EH (cell line): ENCODE results near the gene MAGI1.
"Not testable (repeated sequence)": the region's sequence is repeated elsewhere in the genome, so short reads cannot be mapped to it uniquely, and the experiment has no call there.

ENCODE experiments used
- DNase-seq: peaks from one replicate; pipeline ENCODE4 v3.0.0-alpha.2; 2015; ENCODE audit warnings: low read depth

MAGI1 gene

DNA sequence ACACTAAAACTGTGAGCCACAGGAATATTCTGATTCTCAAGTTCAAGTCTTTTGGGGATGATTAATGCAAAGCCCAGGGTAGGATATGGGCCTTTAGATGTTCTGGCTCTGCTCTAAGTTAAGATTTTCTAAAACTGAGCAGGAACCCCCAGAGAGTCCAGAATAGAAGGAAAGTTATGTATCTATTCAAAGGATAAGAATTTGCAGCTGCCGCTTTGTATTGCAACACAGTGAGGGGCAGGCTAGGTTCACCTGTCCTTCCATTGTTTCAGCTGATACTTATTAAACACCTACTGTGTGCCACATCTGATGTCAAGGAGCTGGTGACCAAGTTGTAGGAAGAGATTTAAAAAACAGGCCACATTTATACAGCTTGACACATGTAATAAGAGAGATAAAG is 290.4 kb downstream of the MAGI1 start:
- no peak for DNase-seq

DNA sequence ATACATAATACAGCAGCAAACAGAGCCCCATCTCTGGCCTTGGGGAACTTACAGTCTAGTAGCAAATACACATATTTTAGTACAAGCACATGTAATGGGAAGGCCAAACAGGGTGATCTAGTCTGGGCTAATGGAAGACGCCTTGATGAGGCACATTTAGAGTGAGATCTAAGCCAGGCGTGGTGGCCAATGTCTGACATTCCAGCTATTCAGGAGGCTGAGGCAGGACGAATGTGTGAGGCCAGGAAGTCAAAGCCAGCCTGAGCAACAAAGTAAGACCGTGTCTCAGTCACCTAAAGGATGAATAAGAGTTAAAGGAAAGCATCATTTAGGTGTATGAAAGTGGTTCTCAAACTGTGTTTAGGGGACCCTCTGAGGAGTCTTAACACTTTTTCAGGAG is 291.9 kb downstream of the MAGI1 start:
- DNase-seq: peak; percentile 6

GRCh38 chr3:65745306-65745705 is 293.4 kb downstream of the MAGI1 start:
- no peak for DNase-seq

DNA sequence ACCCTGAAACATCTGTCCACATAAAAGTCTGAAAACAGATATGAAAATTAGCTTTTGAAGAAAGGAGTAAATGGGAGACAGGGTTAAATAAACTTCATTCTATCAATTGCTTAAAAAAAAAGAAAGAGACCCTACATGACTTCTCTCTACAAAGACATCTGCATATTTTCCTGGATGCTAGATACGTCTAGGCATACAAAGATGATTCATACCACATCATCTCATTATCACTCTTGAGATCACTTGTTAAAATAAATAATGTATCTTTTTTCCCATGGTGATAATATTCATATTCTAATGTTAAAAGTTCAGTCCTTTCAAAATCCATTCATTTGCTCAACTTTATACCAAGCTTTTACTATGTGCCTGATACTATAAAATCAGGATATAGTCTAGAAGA is 295.8 kb downstream of the MAGI1 start:
- DNase-seq: peak; percentile 83

- DNase-seq: no peak
These were observed 297.2 kb downstream of the MAGI1 start for GRCh38 chr3:65741540-65741939.

DNA sequence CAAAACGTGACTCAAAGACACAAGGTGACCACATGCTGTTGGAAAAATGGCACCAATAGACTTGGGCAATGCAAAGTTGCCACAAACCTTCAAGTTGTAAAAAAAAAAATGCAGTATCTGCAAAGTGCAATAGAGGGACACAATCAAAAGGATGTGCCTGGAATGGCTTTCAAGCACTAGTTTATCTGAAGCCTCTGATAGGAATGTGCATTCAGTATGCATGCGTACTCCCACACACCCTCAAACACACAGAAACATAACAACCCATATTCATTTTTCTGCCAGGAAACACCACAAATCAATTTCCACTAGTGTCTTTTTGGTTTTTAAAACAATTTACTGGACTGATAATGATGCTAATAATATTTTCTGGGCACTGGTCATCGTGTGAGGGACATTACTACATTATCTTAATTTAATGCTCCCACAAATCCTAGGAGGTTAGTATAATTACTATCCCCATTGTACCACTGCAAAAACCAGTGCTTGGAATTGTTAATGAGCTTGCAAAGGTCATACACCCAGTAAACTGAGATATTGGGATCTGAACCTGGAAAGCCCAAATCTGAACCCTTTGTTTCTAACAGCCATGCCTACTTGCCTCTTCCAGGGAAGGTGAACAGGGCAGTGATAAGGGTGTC is 298.7 kb downstream of the MAGI1 start:
- DNase-seq: no peak

GRCh38 chr3:65734792-65735191 is 303.9 kb downstream of the MAGI1 start:
- no peak for DNase-seq

- DNase-seq: no peak
These were observed 304.3 kb downstream of the MAGI1 start for GRCh38 chr3:65734382-65734781.

DNA sequence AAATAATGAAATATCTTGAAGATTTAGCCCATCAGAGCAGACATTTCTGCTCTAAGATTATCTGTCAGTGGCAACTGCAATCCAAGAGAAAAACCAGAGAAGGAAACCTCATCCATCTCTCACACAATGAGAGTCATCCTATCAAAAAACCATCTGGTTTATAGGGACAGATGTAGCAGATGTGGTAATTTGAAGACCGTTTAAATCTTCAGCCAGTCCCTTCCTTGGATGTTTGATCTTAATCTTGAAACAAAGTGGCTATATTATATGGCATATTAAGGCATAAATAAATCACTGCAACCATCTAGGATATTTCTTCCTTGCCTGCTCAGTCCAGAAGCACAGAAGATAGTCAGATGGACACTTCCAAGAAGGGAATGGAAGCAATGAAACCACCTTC is 305.3 kb downstream of the MAGI1 start:
- no peak for DNase-seq

DNA sequence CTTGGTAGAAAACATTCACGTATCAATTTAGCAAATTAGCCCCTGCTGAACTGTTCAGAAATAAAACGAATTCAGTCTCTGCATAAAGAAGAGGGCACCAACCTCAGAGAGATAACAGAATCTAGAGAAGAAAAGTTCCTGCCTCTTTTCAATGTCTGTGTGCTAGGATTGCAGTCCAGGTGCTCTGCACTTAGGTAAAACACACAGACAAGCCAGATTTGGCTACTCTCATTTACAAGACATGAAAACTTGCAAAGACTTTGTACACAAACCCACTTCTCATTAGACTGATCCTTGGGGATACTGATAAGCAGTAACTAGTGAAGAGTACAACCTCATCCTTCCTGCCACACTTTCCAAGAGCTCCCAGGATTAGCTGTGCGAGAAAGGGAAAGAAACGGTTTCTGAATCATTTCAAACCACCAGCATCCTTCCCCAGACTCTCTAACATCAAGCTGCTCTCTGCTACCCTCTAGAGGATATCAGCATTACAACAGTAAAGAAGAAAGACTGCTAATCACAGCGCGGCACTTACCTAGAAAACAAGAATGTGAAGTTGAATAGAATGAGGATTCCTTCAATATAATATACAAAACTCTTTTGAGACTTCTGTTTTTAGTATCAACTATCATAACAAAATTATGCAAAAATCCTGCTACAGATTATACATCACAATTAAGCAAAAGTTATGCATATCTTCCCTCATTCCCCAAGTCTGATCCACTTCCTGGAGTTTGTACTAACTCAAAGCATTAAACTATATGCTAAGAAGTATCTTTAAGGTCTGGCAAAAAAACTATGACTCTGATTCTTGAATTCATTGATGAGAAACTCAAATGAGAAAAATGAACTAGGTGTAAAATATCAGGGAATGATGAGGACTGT is 306.4 kb downstream of the MAGI1 start:
- peak; percentile 77 for DNase-seq

DNA sequence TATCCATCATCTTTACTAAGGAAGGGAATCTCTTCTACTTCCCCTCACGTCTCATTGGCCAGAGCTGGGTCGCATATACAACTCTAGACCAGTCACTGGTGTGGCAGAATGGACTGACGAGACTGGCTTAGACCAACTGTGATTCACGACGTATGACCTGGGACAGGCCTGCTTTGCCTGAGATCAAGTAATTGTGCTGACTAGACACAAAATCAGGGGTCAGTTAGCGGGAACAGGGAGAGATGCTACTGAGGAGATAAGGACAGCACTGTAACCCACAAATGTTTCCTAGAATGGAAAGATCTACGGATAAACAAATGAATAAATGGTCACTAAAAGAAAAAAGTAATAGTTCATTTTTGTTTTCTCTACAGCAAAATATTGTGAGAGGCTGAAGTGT is 308.3 kb downstream of the MAGI1 start:
- DNase-seq: no peak

DNA sequence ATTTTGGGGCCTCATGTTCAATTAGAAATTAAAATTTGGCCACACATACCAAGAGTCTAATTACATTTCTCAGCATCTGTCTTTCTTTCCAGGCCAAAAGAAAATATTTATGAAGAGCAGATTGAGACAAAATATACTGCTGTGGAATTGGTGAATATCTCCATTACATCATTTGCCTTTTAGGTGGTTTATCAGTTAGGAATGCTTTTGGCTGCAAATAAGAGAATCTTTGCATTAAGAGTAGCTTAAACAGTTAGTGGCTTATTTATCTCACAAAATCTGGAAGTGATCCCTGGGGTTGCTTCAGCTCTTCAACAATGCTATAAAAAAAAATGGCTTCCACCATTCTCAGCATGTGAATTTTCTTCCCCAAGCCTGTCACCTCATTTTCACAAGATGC is 308.7 kb downstream of the MAGI1 start:
- peak; percentile 49 for DNase-seq

DNA sequence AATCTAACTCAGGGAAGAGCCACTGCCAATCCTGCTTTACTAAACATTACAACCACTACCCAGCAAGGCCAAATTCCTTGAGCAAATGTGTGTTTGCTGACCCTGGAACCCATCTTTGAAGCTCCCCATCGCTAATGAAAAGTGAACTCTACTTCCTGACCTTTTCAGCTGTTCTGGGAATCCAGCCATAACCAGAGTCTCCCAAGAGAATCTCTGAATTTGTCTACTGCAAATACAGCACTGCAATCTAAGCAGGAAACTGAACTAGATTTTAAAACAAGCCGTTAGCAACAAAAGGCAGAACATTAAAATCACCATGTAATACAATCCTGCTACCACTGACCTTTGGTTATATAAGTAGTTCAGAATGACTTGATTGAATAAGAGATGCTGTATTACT is 309.2 kb downstream of the MAGI1 start:
- peak; percentile 86 for DNase-seq

DNA sequence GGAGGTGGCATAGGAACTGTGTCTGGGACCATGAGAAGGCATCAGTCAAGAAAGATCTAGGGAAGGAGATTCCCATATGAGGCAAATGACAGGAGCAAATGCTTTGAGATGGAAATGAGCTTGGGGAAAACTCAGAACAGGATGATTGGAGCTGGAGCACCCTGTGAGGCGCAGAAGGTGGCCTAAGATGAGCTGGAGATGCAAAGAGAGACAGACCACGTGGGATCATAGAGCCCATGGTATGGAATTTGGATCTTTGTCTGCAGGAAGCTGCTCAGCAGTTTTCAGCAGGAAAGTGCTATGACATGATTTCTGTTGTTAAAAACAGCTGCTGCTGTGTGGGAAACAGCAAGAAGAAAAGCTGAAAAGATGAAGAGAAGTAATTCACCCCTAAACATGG is 310.6 kb downstream of the MAGI1 start:
- no peak for DNase-seq

DNA sequence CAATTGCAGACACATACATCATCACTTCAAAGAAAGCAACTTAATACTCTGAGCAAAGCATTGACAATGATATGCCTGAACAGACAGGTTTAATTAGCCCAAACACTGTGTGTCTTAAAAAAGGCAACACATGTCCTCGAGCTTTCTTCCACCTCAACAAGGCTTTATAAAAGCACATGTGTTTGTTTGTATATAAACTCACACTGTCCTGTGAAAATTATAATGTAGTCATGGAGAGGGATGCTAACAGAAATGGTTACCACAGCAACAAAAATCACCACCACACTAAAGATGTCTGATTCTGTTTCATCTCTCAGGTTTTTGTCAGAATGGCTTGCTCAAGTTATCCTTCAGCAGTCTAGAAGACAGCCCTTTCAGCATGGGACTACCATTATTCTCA is 314.7 kb downstream of the MAGI1 start:
- no peak for DNase-seq

DNA sequence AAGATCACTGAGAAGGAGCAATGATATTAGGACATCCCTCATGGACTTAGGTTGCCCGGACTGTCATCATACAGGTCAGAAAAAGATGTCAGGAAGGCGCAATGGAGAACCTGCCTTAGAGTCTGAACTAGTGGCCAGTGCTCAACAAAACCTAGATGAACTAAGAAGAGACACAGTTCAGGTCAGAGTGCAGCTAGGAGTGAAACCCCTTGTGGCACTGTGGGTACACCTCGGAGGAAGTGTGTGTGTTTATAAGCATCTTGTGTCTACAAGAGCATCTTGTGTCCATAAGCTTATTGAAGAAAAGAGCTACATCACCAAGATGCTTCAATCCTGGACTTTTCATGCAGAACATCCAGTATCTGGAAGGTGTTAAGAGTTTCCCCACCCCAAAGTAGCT is 315.7 kb downstream of the MAGI1 start:
- no peak for DNase-seq

DNA sequence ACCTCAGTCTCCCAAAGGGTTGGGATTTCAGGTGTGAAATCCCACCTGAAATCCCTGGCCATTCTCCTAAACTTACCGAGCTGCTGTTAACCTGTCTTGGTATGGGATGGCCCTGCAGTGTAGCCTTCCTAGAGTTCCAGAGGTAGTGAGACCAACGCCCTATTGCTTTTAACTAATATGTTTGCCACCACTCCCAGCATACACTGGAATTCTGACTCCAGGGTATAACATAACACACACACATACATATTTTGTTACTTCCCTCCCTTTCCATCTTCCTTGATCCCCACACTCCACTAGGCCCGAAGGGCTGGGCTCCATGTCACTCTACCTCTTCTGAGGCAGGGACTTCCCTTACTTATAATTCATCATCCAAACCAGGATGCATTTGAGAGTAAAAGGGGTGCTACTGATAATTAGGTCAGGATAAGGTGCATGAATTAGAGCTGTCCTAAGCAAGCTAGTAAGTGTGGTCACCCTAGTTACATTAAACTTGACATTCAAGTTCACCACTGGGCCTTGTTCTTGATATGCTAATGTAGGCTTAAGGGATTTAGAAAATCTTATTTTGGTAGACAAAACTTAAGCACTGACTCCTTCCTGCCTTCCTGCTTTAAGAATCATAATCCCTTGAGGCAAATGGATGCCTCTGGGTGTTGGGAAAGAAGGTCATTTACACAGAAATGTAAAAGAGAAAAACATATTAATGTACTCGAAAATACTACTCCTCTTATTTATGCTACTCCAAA is 317.6 kb downstream of the MAGI1 start:
- no peak for DNase-seq

DNA sequence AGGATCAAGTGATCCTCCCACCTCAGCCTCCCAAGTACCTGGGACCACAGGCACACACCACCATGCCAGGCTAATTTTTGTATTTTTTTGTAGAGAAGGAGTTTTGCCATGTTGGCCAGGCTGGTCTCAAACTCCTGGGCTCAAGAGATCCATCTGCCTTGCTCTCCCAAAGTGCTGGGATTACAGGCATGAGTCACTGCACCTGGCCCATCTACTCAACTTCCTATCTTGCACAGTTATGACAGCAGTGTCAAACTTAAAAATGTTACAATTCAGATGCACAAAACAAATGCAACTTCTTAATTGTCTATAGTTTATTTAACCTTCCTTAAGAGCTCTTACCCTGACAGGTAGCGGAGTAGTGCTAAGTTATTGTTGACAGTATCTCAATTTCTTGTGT is 319.1 kb downstream of the MAGI1 start:
- DNase-seq: not testable (repeated sequence)

DNA sequence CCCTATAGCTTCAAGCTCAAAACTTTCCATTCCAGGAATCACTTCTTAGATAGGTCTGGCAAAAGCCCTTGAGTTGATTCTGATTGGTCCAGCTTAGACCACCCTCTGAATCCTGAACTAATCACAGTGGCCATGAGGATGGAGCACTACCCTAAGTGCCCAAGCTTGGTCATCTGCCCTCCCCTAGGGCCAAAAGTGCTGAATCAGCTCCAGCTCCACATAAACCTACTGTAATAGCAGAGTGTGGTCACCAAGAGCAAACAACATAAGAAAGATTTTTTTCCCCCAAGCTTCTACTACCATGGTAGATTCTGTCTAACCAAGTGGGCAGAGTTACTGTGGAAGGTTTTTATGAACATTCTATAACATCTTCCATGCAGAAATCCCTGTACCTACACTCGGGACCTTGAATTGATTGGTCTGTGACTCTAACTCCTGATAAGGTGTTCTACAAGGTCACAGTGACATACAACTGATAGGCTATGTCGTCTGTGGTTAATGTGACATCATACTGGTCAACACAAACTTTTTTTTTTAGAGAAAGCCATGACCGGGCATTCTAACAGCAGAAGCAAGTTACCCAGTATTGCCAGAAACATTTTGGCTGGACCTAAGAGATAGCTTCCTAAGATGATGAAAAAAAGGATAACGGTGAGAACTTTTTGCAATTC is 320.9 kb downstream of the MAGI1 start:
- no peak for DNase-seq

DNA sequence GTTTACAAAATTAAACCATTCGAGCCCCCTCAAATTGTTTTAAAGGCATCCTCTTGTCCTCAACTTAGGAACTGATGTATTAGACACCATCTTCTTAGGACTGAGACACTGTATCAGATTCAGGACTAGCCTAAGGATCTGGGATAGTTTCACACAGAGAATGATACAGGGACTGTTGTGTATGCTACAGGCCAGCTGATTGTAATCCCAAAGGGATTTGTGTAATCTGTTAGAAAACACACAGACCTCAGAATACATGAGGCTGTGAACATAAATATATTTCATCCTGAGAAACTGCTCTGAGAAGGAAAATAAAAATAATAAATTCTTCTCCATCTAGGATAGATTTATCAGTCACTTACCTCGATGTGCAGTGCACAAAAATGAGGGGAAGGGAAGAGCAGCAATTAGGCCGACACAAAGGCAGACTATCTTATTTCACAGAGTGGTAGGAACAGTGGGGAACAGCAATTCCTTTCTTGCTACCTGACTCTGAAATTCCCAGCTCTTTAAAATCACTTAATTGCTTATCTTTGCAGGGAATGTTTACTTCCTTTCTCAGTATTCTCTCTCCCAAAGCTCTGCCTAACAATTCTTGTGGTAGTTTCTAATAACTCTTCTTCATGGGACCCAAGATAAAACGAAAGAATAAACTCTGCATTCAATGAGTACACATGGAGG is 322.5 kb downstream of the MAGI1 start:
- DNase-seq: no peak

DNA sequence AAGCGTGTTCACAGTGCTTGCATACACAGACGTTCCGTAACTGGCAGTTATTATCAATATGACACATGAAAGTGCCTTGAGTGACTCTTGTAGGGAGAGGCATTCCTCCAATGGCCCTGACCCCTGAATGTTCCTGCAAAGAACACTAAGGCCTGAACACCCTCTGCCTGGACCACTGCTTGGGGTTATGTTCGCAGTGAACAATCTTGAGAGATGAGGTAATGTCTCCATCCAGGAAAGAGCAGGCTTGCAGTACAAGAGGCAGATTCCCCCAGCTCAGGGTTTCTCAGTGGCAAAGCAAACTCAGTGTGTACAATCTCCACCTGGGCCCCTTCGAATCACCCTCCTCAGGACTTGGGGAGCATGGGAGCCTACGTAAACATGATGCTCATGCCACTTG is 324.6 kb downstream of the MAGI1 start:
- peak; percentile 53 for DNase-seq

DNA sequence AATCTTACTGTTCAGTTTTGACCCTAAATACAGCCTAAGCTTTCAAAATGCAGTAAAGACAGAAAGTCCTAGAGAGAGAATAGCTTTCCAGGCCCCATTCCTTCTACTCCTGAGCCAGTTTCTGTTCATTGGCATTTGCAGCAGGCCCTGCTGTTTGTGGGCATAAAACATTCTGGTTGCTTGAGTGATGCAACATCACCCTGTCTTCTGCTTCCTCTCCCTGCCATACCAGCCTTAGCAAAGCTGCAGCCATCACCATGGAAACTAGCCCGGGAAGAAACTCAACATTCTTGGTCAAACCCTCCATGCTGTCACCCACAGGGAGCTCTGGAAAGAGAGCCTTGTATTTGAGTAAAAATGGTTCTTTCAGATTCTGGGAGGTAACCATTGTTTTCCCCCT is 325.7 kb downstream of the MAGI1 start:
- DNase-seq: peak; percentile 93
